Hepatocyte (in vitro differentiated cells): Measurements from ENCODE around the gene LRMDA.

Experiments used
- CTCF ChIP-seq: fragments of 200-600 bp; sonication (generic); IDR thresholded peaks from 2 replicates; pipeline ENCODE4 v1.5.1; 2016; ENCODE audit warnings: antibody characterized with exemption, mild to moderate bottlenecking; ENCODE audit not compliant: poor library complexity
- EZH2 ChIP-seq: fragments of 200-600 bp; sonication (generic); IDR thresholded peaks from 2 replicates; pipeline ENCODE4 v1.6.1; 2016; ENCODE audit warnings: antibody characterized with exemption, mild to moderate bottlenecking, borderline replicate concordance

- TF ChIP-seq CTCF: no peak
- no peak for TF ChIP-seq EZH2
Measured at GRCh38 chr10:76025124-76025477, 593.7 kb downstream of the LRMDA start.
